Endothelial cell of coronary artery (primary cell): ENCODE results near the gene TSEN15. TPM values are rescaled to one million over a fixed set of nuclear protein-coding genes. Genes with fewer than 3 reads are reported as not detected.

Source experiments
- total RNA-seq: library from RNA; depleted of rRNA; stranded (reverse); fragments of >200 nt; gene quantifications from 2 replicates; pipeline ENCODE4 v1.2.3, GENCODE V29; 2014

The TSEN15 gene
- 21.2 and 23.0 TPM in 2 replicates for total RNA-seq

DNA sequence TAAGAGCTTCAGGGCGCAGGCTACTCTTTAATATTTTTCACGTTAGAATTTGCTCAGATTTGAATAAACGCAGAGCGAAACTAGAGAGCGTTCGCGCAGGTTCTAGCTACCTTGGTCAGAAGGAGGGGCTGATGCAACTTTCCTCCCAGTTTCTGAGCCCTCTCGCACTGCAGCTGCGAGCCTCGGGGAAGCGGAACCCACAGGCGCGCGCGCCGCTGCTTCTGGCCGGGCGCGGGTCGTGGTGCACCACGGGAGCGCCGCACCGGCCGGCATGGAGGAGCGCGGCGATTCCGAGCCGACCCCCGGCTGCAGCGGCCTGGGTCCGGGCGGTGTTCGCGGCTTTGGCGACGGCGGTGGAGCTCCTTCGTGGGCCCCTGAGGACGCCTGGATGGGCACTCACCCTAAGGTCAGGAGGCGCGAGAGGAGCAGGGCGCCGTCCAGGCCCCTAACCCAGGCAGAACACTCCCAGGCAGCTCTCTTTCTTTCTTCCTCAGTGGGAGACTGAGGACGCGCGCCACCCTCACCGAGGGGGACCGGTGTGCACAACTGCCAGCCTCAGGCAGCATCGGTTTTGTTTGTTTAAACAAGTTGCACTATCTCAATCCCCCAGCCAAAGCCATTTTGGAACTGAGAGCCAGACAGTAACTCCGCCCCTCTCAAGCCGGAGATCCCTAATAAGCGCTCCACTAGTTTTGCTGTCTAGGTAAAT lies at the start of gene TSEN15:
TSS of gene TSEN15 (plus strand) at position 246 of the 709 bp plus-strand sequence. CDS start at position 272, 26 bp downstream.

Other genes with a start within 250 kb of the TSEN15 start
- 12.9 and 18.4 TPM in 2 replicates for gene RGL1, start 246.6 kb upstream of the TSEN15 start, total RNA-seq
- gene COLGALT2, start 14.0 kb upstream of the TSEN15 start, total RNA-seq: under 0.01 and 0.19 TPM in 2 replicates